GM19463 (cell line): ENCODE results near the gene ANKHD1.

Source experiments
- ATAC-seq: cut with Tn5 transposase; IDR thresholded peaks from one replicate; pipeline ENCODE4 v1.9.1; 2021; ENCODE audit warnings: mild to moderate bottlenecking, moderate library complexity; ENCODE audit not compliant: unreplicated experiment

The ANKHD1 gene, protein sequence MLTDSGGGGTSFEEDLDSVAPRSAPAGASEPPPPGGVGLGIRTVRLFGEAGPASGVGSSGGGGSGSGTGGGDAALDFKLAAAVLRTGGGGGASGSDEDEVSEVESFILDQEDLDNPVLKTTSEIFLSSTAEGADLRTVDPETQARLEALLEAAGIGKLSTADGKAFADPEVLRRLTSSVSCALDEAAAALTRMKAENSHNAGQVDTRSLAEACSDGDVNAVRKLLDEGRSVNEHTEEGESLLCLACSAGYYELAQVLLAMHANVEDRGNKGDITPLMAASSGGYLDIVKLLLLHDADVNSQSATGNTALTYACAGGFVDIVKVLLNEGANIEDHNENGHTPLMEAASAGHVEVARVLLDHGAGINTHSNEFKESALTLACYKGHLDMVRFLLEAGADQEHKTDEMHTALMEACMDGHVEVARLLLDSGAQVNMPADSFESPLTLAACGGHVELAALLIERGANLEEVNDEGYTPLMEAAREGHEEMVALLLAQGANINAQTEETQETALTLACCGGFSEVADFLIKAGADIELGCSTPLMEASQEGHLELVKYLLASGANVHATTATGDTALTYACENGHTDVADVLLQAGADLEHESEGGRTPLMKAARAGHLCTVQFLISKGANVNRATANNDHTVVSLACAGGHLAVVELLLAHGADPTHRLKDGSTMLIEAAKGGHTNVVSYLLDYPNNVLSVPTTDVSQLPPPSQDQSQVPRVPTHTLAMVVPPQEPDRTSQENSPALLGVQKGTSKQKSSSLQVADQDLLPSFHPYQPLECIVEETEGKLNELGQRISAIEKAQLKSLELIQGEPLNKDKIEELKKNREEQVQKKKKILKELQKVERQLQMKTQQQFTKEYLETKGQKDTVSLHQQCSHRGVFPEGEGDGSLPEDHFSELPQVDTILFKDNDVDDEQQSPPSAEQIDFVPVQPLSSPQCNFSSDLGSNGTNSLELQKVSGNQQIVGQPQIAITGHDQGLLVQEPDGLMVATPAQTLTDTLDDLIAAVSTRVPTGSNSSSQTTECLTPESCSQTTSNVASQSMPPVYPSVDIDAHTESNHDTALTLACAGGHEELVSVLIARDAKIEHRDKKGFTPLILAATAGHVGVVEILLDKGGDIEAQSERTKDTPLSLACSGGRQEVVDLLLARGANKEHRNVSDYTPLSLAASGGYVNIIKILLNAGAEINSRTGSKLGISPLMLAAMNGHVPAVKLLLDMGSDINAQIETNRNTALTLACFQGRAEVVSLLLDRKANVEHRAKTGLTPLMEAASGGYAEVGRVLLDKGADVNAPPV (N-terminal part only)

DNA sequence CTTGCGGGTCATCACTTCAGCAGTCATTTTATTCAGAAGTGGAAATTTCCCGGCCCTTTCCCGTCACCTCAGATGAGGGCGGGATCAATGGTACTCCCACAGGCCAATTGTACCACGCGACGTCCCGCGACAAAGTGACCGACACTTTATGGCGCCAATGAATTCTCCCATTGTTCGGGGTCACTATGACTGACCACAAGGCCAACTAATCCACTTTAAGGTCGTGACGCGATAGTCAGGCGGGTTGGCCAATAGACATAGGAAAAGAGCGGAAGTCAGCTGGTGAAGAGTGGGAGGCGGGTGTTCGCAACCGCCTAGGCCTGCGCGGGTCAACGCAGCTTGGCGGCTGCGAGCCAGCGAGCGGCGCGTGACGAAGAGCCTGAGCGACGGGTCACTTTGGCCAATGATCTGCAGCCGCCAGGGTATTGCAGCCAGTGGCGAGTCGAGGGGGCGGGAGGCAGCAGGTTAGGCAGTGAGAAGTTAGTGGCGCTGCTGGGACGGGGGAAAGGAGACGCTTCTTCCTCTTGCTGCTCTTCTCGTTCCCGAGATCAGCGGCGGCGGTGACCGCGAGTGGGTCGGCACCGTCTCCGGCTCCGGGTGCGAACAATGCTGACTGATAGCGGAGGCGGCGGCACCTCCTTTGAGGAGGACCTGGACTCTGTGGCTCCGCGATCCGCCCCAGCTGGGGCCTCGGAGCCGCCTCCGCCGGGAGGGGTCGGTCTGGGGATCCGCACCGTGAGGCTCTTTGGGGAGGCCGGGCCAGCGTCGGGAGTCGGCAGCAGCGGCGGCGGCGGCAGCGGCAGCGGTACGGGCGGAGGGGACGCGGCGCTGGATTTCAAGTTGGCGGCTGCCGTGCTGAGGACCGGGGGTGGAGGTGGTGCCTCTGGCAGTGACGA, at the start of gene ANKHD1:
TSS of gene ANKHD1 (plus strand) at position 472 of the 896 bp plus-strand sequence. CDS start at position 607, 135 bp downstream.
- ATAC-seq: peak; percentile 80

- no peak for ATAC-seq
Measured at GRCh38 chr5:140355546-140355945, 46.1 kb upstream of the ANKHD1 start.

GRCh38 chr5:140356853-140357725, 44.5 kb upstream of the ANKHD1 start:
- ATAC-seq: peak; percentile 26

GRCh38 chr5:140357726-140358093, 43.9 kb upstream of the ANKHD1 start:
- ATAC-seq: peak; percentile 97

GRCh38 chr5:140358738-140359310, 42.8 kb upstream of the ANKHD1 start:
- no peak for ATAC-seq

DNA sequence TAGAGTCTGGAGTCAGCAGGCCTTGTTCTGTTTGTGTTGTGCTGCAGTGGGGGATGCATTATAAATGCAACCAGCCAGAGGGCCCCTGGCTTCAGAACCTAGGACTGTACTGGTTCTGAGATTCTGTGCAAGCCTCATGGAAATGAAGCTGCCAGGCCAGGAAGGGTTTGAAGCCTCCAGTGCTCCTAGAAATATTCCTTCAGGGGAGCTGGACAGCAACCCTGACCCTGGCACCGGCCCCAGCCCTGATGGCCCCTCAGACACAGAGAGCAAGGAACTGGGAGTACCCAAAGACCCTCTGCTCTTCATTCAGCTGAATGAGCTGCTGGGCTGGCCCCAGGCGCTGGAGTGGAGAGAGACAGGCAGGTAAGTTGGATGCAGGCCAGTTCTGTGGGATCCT, 41.5 kb upstream of the ANKHD1 start, which contains the start of gene SLC4A9:
TSS of gene SLC4A9 (plus strand) at position 94 of the 400 bp plus-strand sequence. CDS start at position 137, 43 bp downstream.
- no peak for ATAC-seq

DNA sequence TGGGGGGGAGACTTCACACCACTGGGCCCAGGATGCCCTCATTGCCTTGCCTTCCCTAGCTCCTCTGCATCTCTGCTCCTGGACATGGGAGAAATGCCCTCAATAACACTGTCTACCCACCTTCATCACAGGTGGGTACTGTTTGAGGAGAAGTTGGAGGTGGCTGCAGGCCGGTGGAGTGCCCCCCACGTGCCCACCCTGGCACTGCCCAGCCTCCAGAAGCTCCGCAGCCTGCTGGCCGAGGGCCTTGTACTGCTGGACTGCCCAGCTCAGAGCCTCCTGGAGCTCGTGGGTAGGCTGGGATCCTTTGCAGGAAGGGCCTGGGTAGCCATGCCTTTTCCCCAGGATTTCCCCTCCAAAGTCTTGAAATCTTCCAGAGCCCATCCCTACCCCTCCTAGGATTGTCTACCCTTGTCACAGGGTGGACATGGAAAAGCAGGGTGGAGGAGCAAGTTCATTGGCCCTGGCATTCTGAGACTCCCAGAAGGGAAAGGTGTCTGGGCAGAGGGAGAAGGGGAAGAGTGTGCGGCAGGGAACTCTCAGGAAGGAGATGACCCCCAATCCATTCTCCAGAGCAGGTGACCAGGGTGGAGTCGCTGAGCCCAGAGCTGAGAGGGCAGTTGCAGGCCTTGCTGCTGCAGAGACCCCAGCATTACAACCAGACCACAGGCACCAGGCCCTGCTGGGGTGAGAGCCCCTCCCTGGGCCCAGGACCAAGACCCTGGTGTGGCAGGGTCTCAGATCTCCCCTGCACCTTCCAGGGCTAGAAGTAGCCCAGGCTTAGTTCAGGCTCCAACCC, 40.8 kb upstream of the ANKHD1 start:
- ATAC-seq: no peak

DNA sequence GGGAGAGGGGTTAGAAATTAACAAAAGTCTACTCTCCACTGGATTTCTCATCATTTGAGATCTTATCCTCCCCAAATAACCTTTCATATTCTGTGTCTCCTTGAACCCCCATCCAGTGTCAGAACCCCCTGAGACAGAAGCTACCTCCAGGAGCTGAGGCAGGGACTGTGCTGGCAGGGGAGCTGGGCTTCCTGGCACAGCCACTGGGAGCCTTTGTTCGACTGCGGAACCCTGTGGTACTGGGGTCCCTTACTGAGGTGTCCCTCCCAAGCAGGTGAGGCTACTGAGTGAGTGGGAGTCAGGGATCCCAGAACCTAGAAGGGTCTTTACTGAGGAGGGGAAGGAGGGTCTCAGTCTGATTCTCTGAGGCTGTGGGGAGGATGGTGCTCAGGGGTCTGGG, 39.7 kb upstream of the ANKHD1 start:
- ATAC-seq: no peak

- ATAC-seq: no peak
Measured at GRCh38 chr5:140362311-140362710, 39.3 kb upstream of the ANKHD1 start.

- peak; percentile 90 for ATAC-seq
Measured at GRCh38 chr5:140362875-140363630, 38.6 kb upstream of the ANKHD1 start.

DNA sequence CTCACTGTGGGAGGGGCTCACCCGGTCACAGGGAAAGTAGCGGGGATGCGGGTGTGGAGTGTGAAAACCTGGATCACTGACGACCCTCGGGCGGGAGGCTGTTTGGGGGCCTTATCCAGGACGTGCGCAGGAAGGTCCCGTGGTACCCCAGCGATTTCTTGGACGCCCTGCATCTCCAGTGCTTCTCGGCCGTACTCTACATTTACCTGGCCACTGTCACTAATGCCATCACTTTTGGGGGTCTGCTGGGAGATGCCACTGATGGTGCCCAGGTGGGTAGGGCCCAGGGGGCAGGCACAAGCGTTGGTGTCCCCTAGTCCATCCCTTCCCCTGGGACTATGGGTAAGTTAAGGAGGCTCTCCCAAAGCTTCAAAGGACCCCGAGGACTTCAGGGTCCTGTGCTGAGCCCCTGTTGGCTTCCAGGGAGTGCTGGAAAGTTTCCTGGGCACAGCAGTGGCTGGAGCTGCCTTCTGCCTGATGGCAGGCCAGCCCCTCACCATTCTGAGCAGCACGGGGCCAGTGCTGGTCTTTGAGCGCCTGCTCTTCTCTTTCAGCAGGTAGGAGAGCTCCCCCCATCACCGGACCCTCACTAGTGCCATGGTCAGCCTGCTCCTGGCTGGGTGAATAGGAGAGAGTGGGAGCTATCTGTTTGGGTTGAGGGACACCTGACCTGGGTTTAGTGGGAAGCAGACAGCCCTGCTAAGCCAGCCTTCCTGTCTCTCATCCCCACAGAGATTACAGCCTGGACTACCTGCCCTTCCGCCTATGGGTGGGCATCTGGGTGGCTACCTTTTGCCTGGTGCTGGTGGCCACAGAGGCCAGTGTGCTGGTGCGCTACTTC, 37.8 kb upstream of the ANKHD1 start:
- ATAC-seq: no peak

- ATAC-seq: no peak
Measured at GRCh38 chr5:140364472-140364765, 37.2 kb upstream of the ANKHD1 start.

- no peak for ATAC-seq
Measured at GRCh38 chr5:140365282-140365681, 36.4 kb upstream of the ANKHD1 start.

- no peak for ATAC-seq
Measured at GRCh38 chr5:140365941-140366340, 35.7 kb upstream of the ANKHD1 start.

DNA sequence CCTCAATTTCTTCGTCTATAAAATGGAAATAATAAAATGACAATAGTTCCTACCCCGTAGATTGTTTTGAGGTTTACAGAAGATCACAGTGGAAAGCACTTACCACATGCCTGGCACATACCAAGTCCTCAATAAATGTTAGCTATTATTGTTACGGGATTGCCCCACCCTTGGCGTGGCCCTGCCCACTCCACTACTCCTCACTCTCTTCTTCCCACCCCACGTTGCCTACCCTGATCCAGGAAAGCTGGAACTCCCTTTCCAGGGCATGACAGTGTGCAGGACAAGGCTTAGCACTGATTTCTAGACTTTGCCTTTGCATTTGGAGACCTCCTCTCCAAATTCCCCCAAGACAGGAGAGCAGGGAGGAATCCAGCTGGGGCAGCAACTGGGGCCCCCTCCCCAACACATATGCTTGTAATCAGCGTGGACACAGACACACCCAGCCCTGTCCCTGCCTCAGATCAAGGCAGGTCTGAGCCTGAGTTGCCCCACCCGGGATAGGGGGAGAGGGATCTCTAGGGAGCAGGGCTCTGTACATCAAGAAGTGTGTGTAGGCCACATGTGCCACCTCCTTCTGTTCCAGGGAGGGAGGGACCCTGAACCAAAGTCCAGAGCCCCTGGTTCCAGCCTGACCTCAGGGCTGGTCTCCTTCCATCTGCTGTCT, 34.9 kb upstream of the ANKHD1 start:
- no peak for ATAC-seq
